Measurements from ENCODE around the gene ANOS1. TPM values are rescaled to one million over a fixed set of nuclear protein-coding genes. Genes with fewer than 3 reads are reported as not detected.

Gene ANOS1
- total and polyA plus RNA-seq, 2 of the 8 experiments (the other 6 are each of a cell fraction or from before 2014, with no cell fraction given): 34.4 to 59.0 TPM

GRCh38 chrX:8565729-8566128, 166.2 kb downstream of the ANOS1 start (continued):
- TF ChIP-seq, protein P1, sequence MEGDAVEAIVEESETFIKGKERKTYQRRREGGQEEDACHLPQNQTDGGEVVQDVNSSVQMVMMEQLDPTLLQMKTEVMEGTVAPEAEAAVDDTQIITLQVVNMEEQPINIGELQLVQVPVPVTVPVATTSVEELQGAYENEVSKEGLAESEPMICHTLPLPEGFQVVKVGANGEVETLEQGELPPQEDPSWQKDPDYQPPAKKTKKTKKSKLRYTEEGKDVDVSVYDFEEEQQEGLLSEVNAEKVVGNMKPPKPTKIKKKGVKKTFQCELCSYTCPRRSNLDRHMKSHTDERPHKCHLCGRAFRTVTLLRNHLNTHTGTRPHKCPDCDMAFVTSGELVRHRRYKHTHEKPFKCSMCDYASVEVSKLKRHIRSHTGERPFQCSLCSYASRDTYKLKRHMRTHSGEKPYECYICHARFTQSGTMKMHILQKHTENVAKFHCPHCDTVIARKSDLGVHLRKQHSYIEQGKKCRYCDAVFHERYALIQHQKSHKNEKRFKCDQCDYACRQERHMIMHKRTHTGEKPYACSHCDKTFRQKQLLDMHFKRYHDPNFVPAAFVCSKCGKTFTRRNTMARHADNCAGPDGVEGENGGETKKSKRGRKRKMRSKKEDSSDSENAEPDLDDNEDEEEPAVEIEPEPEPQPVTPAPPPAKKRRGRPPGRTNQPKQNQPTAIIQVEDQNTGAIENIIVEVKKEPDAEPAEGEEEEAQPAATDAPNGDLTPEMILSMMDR (IDR thresholded peaks at IDR 0.05; ENCODE audit: control extremely low read depth in 1 of 3, insufficient read depth in 1 of 3, low read depth in 1 of 3, low read length in 3 of 3): no peak
- no peak for TF ChIP-seq SP4 (IDR thresholded peaks at IDR 0.05; ENCODE audit: low read length)
- TF ChIP-seq SP2 (IDR thresholded peaks at IDR 0.05; ENCODE audit: low read length): no peak
- TF ChIP-seq HDAC2 (IDR thresholded peaks at IDR 0.05; ENCODE audit: borderline replicate concordance in 1 of 2, low read depth in 2 of 2, low read length in 2 of 2): no peak
- TF ChIP-seq TEAD4 (IDR thresholded peaks at IDR 0.05; ENCODE audit: low read depth, low read length): no peak
- TF ChIP-seq EGR1 (IDR thresholded peaks at IDR 0.05; ENCODE audit: borderline replicate concordance, low read depth, low read length): no peak
- TF ChIP-seq KDM4A (IDR thresholded peaks at IDR 0.05; ENCODE audit: low read depth, low read length, severe bottlenecking): no peak
- TF ChIP-seq ASH2L (IDR thresholded peaks at IDR 0.05; ENCODE audit: low read length): no peak
- TF ChIP-seq TAF1 (IDR thresholded peaks at IDR 0.05; ENCODE audit: low read depth, low read length): no peak
- TF ChIP-seq PHF8 (conservative IDR thresholded peaks at IDR 0.05; ENCODE audit: low read depth, low read length): no peak
